Astrocyte (in vitro differentiated cells and primary cell): ENCODE results near the gene PRSS8.

Experiments used
- EZH2 ChIP-seq: IDR thresholded peaks from 2 replicates; pipeline ENCODE4 v1.6.1; 2012; ENCODE audit warnings: mild to moderate bottlenecking, low read length, inconsistent platforms; ENCODE audit not compliant: insufficient read depth
- TF ChIP-seq, protein P1 (sequence below): IDR thresholded peaks from 2 replicates; pipeline ENCODE4 v1.5.1; 2011; ENCODE audit warnings: low read depth, mild to moderate bottlenecking, inconsistent platforms, low read length, moderate library complexity; ENCODE audit not compliant: insufficient read depth

DNA sequence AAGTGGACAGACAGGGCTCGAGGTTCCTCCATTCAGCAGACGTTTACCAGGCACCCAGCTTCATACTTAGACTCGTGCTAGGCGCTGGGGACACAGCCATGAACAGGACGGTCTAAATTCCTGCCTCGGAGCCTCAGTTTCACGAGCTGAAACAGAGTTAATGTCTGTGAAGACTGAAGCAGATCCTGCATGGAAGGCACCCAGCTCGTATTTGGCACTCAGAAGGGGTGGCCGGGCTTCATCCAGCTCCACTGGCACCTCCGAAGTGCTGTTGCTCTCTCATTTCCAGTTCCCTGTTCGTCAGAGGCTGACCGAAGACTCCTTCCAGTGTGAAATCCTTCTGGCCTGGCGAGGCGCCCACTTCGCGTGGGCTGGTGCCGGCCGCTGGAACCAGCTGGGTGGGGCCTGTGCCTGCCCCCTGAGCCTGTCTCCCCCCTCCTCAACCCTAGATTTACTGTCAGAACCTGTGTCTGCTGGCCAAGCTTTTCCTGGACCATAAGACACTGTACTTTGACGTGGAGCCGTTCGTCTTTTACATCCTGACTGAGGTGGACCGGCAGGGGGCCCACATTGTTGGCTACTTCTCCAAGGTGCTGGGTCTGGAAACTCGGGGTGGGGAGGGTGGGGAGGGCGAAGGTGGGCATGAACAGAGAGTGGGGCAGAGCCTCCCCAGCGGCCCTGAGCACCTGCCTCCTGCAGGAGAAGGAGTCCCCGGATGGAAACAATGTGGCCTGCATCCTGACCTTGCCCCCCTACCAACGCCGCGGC lies 5.8 kb downstream of the PRSS8 start:
- no peak for TF ChIP-seq EZH2
- TF ChIP-seq, protein P1, sequence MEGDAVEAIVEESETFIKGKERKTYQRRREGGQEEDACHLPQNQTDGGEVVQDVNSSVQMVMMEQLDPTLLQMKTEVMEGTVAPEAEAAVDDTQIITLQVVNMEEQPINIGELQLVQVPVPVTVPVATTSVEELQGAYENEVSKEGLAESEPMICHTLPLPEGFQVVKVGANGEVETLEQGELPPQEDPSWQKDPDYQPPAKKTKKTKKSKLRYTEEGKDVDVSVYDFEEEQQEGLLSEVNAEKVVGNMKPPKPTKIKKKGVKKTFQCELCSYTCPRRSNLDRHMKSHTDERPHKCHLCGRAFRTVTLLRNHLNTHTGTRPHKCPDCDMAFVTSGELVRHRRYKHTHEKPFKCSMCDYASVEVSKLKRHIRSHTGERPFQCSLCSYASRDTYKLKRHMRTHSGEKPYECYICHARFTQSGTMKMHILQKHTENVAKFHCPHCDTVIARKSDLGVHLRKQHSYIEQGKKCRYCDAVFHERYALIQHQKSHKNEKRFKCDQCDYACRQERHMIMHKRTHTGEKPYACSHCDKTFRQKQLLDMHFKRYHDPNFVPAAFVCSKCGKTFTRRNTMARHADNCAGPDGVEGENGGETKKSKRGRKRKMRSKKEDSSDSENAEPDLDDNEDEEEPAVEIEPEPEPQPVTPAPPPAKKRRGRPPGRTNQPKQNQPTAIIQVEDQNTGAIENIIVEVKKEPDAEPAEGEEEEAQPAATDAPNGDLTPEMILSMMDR = no peak
